ENCODE results near the gene NEDD4.
"Not testable (repeated sequence)": the region's sequence is repeated elsewhere in the genome, so short reads cannot be mapped to it uniquely, and the experiment has no call there.

The NEDD4 gene

DNA sequence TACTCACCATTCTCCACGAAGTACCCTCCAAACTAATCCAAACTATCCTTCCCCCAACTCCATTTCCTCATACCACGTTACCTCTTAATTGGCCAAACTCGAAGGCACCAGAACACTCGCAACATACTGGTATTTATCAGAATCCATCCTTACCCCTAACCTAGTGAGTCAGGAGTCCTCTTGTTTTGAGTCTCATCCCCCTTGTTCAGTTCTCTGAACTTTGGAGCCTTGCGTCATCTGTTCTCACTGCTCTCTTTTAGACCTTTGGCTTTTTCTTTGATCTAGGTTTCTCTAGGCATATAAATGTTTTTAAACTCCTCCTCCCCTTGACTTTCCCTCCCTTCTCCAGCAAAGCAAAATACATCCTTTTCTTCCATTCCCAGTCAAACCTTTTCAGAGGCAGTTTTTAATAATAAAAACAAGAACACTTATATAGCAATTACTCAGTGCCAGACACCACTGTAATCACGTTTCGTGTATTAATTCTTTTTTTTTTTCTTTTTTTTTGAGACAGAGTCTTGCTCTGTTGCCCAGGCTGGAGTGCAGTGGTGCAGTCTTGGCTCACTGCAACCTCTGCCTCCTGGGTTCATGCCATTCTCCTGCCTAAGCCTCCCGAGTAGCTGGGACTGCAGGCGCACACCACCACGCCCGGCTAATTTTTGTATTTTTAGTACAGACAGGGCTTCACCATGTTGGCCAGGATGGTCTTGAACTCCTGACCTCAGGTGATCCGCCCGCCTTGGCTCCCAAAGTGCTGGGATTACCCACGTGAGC, 40.7 kb downstream of the NEDD4 start:
- DNase-seq, result not testable (repeated sequence)

GRCh38 chr15:55944606-55945005, 48.8 kb downstream of the NEDD4 start:
- not testable (repeated sequence) for DNase-seq

GRCh38 chr15:55942332-55942731, 51.1 kb downstream of the NEDD4 start:
- DNase-seq, result no peak

DNA sequence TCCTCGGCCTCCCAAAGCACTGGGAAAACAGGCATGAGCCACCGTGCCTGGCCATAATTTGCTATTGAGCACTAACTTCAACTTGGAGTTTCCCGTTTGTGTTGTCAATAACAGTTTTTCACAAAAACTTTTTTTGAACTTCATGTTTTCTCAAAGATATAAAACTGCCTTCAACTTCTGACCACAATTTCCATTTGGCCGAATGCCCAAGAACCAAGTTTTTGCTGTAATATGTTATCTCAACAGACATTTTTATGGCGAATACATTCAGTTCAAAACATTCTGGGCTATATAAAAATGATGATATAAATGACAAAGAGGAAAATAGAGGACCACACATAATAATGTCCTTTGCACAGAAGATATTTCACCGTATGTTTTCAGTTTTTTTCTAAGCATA, 56.4 kb downstream of the NEDD4 start:
- DNase-seq, result no peak

DNA sequence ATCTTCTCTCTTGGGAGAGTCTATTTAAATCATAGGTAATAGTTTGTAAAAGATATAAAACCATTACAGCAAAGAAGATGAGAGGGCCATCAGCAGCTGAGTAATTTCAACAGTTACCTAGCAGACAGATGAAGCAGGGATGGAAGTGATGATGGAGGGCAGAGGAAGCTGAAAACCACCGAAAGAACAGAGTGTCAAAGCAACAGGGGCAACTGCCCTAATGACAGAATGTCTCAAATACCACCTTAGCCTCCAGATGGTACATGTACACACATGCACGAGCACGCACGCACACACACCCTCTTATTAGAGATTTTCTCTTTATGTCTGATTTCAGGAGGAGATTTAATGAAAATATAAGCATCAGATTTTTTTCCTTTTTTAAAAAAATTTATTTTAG, 64.5 kb downstream of the NEDD4 start:
- DNase-seq, result no peak

DNA sequence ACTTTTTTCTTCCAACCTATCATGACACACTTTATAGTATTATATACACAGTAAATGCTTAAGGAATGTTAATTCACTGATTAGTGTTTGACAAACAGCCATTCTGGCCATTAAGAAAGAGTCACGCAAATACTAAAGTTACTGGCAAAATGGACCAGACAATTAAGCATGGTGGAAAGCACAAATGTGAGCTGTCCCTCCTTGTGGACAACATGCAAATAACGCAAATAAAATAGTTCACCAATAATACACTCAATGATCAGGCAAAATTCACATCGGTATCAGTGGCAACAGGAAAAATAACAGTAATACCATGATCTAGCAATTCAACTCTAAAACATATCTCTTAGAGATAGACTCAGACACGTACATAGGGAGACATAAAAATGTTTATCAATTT, 71.7 kb downstream of the NEDD4 start:
- DNase-seq, result no peak

GRCh38 chr15:55917881-55918296, 75.5 kb downstream of the NEDD4 start:
- peak; percentile 8 for DNase-seq

DNA sequence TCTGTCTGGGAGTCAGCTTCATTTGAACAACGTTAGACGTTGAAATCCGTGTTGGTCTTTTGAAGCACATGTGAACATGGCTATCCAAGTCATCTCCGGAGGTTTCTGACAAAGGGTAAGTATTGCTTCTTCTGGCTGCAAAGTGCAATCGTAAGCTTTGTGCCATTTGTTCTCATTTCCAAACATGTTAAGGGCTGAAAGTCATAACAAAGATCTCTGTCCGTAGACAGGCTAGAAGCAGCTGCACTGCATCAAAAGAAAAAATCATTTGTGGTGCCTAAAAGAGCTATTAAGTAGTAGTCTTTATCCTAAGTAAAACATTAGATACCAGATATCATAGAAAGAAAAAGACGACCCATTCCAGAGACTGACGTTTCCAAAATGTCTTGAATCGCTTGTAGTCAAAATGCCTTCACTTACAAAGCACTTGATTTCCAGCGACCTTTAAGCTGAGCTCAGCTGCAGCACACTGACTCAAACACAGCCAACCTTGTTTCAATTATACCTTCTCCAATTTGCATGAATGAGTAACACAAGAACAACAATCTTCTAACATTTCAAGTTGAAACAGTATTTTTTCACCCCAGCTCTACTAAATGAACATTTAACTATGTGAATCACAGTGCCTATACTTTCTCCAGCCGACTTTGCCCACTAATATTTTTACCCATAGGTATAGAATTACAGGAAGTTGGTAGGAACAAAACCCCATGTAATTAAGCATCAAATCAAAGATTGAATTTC, 76.6 kb downstream of the NEDD4 start:
- DNase-seq, result no peak

DNA sequence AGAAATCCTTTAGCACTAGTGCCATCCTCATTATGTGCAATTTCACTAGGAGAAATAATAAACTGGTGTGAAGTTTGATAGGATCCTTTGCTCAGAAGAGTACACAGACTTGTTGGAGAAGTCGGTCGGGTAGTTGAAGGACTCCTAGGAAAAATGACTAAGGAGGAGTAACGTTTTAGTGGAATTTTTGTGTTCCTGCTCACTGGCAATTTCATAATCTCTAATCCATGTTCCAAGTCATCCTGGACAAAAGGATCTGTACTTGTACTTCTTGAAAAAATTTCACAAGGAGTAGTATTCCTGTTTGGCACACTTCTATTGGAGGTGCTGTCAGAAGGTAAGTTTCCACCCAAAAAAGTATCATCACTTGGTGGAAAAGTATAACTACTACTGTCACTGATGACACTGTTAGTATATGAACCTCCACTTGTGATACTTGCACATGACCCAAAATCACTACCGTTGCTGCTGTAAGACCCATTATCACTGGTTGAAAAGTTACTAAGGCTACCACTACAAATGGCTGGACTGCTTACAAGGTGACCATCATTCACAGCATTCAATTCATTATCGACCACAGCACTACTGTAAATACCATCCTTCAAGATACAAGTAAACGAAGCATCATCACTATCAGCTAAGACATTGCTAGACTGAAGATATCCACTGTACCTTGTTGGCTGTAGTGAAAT, 77.4 kb downstream of the NEDD4 start:
- DNase-seq, result no peak

DNA sequence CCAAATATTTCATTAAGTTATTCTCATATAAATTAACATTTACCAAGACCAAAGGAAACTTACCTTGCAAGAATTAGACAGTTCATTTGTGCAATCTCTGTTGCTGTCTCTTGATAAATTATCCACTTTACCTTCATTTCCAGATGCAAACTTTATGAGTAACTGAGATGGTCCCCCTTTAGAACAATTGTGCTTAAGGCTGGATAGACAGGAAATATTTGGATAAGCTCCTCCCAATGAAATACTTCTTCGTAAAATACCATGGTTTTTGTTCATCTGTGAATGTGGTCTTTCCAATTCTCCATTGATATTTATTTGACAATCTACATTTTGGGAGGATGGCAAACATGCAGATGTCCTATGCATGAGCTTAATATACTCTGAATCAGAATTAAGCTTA, 78.2 kb downstream of the NEDD4 start:
- no peak for DNase-seq

GRCh38 chr15:55914446-55914845, 79.0 kb downstream of the NEDD4 start:
- DNase-seq, result no peak

GRCh38 chr15:55912982-55913381, 80.4 kb downstream of the NEDD4 start:
- DNase-seq, result no peak

GRCh38 chr15:55909036-55909811, 84.2 kb downstream of the NEDD4 start:
- no peak for DNase-seq

- no peak for DNase-seq
Observed at GRCh38 chr15:55907797-55908196, 85.6 kb downstream of the NEDD4 start.

GRCh38 chr15:55902981-55903380, 90.4 kb downstream of the NEDD4 start:
- no peak for DNase-seq

DNA sequence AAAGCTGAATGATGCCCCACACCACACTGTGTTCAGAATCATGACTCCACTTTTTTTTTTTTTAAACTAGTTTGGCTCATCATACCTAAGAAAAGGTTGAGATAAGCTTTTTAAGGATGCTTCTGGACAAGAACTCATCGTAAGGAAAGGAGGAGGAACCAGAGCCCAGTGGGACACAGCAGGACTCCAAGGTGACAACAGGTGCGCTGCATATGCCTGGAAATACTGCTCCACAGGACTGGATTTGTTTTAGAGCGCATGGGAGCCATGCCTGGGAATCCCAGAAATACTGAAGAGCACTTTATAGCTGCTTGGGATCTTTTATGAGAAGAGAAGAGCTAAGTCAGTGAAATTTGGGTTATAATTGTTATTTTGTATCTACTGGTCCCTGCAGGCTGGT, 93.4 kb downstream of the NEDD4 start:
- no peak for DNase-seq

DNA sequence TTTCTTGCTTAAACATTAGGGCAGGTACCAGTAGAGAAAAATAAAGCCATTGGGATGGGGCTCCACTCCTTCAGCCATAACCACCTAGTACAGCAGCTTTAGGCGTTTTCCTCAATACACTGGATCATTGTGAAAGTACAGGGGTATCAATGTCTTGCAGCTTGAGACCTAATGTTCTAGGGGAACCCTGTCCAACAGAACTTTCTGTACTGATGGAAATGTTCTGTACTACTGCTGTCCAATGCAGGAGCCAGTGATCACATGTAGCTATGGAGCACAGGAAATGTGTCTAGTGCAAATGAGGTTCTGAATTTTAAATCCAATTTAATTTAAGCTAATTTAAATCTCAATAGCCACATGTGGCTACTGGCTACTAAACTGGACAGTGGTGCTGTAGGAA, 93.9 kb downstream of the NEDD4 start:
- DNase-seq, result no peak

DNA sequence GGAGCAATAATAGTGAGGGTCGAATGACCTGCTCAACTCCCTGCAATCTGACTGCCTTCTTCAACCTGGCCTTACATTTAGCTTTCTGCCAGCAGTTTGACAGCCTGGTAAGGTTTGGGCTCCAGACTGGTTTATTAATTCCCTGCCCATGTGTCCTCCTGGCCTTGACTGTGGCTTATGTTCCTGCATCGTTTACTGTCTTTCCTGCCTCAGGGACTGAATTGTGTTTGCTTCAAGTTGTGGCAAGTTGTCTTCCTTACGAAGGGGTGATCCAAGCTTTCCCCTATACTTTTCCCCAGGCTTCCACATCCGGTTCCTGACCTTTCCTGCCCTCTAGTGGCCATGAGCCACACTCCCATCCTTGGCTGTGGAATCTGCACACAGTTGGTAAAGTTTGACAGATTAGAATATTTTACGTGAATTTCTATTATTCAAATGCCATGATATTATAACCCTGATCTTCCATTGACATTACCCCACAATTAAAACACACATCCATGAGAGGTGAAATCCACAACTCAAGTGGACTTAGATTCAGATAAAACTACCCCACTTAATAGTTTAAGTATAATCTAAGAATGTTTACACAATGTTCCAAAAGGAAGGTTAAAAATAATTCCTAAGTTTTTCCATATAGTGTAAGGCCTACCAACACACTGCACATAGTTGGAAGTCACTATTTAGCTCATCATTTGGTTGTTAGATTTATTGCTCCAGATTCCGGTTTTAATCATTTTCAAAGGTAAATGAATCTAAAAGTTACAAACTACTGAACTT, 95.7 kb downstream of the NEDD4 start:
- peak; percentile 11 for DNase-seq

DNA sequence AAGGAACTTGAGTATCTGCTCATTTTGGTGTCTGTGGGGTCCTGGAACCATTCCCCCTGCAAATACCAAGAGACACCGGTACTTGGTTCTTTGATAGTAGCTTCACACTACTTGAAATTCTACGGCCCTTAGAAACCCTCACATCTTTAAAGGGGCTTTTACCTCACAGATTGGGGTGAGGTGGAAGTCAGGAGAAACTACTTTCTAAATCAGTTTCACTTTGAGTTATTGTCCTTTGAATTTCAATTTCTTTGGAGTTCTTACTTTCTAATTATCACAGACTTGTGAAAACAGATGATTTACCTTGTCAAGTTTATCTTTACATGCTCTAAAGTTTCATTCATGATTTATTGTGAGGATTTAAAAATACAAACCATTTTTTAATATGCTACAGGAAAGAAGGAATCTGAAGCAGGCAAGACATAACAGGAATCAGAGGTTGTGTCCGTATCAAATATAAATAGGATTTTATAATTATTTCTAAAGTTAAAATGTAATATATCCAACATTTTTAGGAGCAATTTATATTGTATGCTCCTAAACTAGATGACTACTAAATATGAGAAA, 98.9 kb downstream of the NEDD4 start:
- DNase-seq, result no peak

- DNase-seq, result no peak
Observed at GRCh38 chr15:55893852-55894251, 99.6 kb downstream of the NEDD4 start.

DNA sequence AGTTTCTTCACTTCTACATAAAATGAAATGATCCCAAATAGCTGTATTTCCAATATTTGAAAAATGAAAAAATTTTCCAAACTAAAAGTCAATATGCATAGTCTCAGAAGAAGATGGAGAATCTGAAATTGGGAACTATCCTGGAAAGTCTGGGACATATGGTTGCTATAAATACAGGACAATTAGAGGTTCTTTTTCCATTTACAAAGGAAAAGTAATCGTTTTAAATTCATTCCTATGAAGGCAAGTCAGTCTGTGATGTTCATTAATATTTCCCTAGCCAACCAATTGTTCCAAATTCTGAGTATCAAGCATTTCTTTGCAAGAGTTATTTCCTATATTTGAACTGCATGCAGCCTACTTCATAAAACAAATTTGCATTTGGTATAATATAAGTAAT, 102.2 kb downstream of the NEDD4 start:
- no peak for DNase-seq

DNA sequence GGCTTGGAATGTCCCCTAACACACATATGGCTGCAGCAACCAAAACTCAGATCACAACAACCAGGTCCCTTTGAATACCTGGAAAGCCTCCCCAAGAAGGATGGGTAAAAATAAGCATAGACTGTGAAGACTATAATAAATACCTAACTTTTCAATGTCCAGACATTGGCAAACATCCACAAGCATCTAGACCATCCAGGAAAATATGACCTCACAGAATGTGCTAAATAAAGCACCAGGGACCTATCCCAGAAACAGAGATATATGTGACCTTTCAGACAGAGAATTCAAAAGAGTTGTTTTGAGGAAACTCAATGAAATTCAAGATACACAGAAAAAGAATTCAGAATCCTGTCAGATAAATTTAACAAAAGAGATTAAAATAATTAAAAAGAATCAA, 109.2 kb downstream of the NEDD4 start:
- DNase-seq, result no peak
